Measurements from ENCODE around the gene MARK4.
A peak's percentile ranks its signal among the peaks of the same experiment; 100 is the strongest.

MARK4 gene

DNA sequence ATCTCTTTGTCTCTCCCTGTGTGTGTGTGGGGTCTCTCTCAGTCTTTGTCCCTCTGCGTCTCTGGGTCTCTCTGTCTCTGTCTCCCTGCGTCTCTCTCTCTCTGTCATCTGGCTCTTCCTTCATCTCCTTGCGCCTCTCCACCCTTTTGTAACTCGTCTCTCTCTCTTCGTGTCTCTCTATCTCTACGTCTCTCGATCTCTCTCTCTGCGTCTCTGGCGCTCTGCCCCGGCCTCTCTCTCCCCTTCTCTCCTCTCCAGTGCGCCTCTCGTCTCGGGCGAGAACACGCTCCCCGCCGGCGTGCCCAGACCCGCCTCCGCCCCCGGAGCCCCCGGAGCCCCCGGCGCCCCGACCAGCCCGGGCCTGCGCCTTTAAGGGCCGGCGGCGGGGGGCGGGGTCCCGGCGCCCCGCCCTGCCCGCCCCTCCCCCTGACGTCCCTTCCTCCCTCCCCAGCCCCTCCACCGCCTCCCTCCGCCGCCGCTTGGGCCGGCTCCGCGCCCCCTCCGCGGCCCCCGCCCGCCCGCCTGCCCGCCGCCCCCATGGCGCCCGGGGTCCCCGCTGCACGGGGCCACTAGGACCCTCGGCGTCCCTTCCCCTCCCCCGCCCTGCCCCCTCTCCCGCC, at the start of gene MARK4:
Gene MARK4, plus strand, starts transcription at position 440 of the 620 bp plus-strand sequence. CDS start 318 bp downstream, outside the sequence.
- H3K4me3 ChIP-seq (replicated peaks; ENCODE audit: low read depth, low read length), result peak within 1 kb of the TSS; percentile 81
- peak; percentile 49 for DNase-seq (ENCODE audit: low read depth)
- TF ChIP-seq, protein P1, sequence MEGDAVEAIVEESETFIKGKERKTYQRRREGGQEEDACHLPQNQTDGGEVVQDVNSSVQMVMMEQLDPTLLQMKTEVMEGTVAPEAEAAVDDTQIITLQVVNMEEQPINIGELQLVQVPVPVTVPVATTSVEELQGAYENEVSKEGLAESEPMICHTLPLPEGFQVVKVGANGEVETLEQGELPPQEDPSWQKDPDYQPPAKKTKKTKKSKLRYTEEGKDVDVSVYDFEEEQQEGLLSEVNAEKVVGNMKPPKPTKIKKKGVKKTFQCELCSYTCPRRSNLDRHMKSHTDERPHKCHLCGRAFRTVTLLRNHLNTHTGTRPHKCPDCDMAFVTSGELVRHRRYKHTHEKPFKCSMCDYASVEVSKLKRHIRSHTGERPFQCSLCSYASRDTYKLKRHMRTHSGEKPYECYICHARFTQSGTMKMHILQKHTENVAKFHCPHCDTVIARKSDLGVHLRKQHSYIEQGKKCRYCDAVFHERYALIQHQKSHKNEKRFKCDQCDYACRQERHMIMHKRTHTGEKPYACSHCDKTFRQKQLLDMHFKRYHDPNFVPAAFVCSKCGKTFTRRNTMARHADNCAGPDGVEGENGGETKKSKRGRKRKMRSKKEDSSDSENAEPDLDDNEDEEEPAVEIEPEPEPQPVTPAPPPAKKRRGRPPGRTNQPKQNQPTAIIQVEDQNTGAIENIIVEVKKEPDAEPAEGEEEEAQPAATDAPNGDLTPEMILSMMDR (IDR thresholded peaks at IDR 0.05; ENCODE audit: low read length, missing control alignments), result no peak

GRCh38 chr19:45202637-45203036, 48.4 kb upstream of the MARK4 start:
- H3K4me3 ChIP-seq (replicated peaks; ENCODE audit: low read depth, low read length), result no peak overlapping the region
- TF ChIP-seq, protein P1 (IDR thresholded peaks at IDR 0.05; ENCODE audit: low read length, missing control alignments), result no peak
- DNase-seq (ENCODE audit: low read depth), result no peak

DNA sequence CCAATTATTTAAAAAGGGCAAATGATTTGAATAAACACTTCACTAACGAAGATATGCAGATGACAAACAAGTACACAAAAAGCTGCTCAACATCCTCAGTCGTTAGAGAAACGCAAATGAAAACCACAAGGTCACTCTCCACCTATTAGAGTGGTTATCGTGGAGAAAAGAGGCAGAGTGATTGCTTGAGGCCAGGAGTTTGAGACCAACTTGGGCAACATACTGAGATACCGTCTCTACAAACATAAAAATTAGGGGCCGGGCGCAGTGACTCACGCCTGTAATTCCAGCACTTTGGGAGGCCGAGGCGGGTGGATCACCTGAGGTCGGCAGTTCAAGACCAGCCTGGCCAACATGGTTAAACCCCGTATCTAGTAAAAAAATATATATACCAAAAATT, 45.3 kb upstream of the MARK4 start:
- no peak for DNase-seq (ENCODE audit: low read depth)
- no peak overlapping the region for H3K4me3 ChIP-seq (replicated peaks; ENCODE audit: low read depth, low read length)
- TF ChIP-seq, protein P1 (IDR thresholded peaks at IDR 0.05; ENCODE audit: low read length, missing control alignments), result no peak

DNA sequence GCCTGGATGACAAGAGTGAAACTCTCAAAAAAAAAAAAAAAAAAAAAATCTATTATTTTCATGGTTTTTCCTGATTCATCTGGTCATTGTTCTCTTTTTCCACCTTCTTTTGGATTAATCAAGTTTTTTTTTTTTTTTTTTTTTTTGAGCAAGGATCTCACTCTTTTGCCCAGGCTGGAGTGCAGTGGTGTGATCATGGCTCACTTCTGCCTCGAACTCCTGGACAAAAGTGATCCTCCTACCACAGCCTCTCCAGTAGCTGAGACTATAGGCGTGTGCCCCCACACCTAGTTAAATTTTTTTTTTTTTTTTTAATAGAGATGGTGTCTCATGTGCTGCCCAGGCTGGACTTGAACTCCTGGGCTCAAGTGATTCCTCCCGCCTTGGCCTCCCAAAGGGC, 44.7 kb upstream of the MARK4 start:
- DNase-seq (ENCODE audit: low read depth), result no peak
- TF ChIP-seq, protein P1 (IDR thresholded peaks at IDR 0.05; ENCODE audit: low read length, missing control alignments), result no peak
- H3K4me3 ChIP-seq (replicated peaks; ENCODE audit: low read depth, low read length), result no peak overlapping the region

DNA sequence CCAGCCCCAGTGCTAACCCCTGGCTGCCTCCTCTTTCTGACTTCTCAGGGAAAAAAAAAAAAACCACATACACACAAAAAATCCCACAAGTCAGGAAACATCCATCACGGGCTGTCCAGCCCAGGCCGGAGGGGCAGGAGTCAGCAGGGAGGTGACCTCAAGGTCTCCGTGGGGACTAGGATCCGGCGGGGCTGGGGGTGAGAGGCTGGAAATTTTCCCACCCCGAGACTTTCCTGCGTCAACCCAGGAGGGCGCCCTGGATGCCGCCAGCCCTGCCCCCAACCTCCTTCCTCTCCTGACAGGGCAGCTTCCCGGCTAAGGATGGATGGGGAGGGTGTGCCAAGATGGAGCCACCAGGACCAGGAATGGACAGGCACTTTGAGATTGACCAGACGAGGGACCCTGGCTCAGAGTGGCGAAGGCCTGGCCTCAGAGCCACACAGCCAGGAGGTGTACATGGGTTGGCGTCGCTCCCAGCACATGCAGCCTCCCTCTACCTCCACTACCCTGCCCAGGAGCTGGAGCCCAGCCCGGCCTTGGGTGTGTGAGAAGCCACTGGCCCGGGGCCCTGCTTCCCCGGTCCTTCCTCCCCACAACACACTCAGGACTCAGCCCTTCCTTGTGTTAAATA, 39.2 kb upstream of the MARK4 start:
- TF ChIP-seq, protein P1 (IDR thresholded peaks at IDR 0.05; ENCODE audit: low read length, missing control alignments), result no peak
- H3K4me3 ChIP-seq (replicated peaks; ENCODE audit: low read depth, low read length), result no peak overlapping the region
- DNase-seq (ENCODE audit: low read depth), result peak; percentile 9

DNA sequence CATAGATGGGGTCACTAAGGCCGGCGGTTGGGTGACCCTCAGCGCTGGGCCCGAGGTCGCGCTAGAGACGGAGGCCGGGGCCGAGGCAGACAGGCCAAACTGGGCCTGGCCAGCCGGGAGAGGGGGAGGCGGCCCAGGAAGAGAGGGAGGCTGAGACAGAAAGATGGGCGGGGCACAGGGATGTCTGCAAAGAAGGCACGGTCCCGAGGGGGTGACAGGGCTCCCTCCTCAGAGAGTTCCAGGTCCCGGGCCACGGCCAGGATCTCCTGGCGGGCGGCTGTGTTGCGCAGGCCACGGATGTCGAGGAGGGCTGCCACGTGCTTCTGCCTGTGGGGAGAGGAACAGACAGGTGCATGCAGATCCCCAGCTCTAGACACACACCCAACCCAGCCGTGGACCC, 38.0 kb upstream of the MARK4 start:
- H3K4me3 ChIP-seq (replicated peaks; ENCODE audit: low read depth, low read length), result no peak overlapping the region
- no peak for DNase-seq (ENCODE audit: low read depth)
- TF ChIP-seq, protein P1 (IDR thresholded peaks at IDR 0.05; ENCODE audit: low read length, missing control alignments), result no peak
